GM15510 (cell line): ENCODE measurements around the gene FANCD2.

ENCODE experiments used
- POLR2A ChIP-seq: IDR thresholded peaks from 3 replicates; pipeline ENCODE4 v1.6.1; 2011; ENCODE audit warnings: borderline replicate concordance; ENCODE audit not compliant: insufficient read length; ENCODE audit errors: extremely low read depth

Gene FANCD2

DNA sequence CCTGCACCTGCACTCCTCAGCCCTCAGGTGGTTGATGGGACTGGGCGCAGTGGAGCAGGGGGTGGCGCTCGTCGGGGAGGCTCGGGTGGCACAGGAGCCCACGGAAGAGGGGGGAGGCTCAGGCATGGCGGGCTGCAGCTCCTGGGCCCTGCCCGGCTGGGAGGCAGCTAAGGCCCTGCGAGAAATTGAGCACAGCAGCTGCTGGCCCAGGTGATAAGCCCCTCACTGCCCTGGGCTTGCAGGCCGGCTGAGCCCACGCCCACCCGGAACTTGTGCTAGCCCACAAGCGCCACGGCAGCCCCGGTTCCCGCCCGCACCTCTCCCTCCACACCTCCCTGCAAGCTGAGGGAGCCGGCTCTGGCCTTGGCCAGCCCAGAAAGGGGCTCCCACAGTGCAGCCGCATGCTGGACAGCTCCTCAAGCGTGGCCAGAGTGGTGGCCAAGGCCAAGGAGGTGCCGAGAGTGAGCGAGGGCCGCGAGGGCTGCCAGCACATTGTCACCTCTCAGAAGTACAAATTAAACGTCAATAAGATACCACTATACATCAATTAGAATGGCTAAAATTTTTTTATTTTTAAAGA is 110.3 kb downstream of the FANCD2 start:
- TF ChIP-seq POLR2A, result no peak

DNA sequence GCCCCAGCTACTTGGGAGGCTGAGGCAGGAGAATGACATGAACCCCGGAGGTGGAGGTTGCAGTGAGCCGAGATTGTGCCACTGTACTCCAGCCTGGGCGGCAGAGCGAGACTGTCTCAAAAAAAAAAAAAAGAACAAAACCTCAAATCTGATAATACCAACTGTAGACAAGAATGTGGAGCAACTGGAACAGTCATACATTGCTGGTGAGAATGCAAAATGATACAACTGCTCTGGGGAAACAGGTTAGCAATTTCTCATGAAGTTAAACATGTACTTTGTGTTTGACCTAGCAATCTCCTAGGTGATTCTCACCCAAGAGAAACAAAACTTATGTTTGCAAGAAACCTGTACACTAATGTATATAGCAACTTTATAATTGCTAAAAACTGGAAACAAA is 110.9 kb downstream of the FANCD2 start:
- TF ChIP-seq POLR2A, result no peak

DNA sequence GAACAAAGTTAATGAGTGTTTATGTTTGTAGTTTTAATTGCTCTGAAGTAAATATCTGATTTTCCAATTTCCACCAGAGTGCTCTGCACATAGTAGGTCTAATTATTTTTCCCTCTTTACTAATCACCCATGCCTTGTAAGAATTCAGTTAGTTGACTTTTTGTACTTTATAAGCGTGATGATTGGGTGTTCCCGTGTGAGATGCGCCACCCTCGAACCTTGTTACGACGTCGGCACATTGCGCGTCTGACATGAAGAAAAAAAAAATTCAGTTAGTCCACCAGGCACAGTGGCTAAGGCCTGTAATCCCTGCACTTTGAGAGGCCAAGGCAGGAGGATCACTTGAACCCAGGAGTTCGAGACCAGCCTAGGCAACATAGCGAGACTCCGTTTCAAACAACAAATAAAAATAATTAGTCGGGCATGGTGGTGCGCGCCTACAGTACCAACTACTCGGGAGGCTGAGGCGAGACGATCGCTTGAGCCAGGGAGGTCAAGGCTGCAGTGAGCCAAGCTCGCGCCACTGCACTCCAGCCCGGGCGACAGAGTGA is 114.8 kb downstream of the FANCD2 start:
- no peak for TF ChIP-seq POLR2A

DNA sequence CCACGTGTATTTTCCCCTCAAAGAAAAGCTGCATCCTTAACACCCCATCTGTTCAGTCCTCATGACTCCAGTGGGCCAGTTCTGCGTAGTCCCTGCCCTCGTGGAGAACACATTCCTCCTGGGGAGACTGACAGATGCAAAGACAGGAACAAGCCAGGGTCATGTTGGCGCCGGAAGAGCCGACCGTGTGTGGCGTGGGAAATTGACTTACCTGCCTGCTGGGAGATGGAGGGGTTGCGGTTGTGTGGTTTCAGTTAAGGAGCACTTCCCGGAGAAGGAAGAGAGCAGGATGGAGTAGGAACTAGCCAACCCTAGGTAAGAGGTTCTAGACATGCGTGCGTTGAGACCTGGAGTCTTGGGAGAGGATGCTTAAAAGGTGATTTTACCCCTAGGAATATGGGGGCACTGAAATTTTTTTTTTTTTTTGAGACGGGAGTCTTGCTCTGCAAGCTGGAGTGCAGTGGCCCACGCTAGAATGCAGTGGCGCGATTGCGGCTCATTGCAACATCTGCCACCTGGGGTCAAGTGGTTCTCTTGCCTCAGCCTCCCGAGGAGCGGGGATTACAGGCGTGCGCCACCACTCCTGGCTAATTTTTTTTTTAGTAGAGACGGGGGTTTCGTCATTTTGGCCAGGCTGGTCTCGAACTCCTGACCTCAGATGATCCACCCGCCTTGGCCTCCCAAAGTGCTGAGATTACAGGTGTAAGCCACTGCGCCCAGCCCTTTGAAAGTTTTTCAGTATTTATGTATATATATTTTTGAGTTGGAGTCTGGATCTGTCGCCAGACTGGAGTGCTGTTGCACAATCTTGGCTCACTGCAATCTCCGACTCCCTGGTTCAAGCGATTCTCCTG is 116.7 kb downstream of the FANCD2 start:
- no peak for TF ChIP-seq POLR2A

DNA sequence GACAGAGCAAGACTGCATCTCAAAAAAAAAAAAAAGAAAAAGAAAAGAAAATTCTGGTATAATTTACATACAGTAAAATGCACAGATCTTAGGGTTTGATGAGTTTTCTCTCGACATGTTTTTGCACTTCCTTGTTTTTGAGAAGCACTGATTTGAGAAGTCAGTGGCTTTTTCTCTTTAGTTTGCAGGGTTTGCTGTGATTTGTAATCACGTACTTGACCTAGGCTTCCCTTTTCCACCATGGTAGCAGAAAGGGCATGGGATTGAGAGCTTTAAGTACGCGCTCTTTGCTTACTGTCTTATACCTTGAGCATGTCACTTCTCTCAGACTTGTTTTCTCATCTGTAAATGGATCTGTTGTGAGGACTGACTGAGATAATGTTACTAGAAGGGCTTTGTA is 119.4 kb downstream of the FANCD2 start:
- no peak for TF ChIP-seq POLR2A

DNA sequence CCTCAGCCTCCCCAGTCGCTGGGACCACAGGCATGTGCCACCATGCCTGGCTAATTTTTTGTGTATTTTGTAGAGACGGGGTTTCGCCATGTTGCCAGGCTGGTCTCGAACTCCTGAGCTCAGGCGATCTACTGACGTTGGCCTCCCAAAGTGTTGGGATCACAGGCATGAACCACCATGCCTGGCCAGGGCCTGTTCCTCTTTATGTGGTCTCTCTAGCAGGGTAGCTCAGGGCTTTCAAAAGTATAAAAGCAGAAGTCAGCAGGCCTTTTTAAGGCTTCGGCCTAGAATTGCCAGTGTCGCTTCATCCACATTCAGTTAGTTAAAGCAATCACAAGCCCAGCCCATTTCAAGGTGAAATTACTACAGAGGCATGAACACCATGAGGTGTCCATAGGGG is 123.0 kb downstream of the FANCD2 start:
- TF ChIP-seq POLR2A, result no peak

DNA sequence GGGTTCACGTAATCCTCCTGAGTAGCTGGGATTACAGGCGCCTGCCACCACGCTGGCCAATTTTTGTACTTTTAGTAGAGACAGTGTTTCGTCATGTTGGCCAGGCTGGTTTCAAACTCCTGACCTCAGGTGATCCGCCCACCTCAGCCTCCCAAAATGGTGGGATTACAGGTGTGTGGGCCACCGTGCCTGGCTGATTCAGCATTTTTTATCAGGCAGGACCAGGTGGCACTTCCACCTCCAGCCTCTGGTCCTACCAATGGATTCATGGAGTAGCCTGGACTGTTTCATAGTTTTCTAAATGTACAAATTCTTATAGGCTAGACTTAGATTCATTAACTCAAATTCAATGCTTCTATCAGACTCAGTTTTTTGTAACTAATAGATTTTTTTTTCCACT is 124.8 kb downstream of the FANCD2 start:
- TF ChIP-seq POLR2A, result no peak
